ENCODE results near the gene PLXNC1. TPM values are rescaled to one million over a fixed set of nuclear protein-coding genes. Genes with fewer than 3 reads are reported as not detected.
A peak's percentile ranks its signal among the peaks of the same experiment; 100 is the strongest.

Gene PLXNC1
- total and polyA plus RNA-seq, 9 donors, result 8.2 to 33.7 (median 17.5) TPM

- TF ChIP-seq EP300 (IDR thresholded peaks at IDR 0.05), result no peak
- TF ChIP-seq CTCF (IDR thresholded peaks at IDR 0.05), result no peak
- TF ChIP-seq POLR2A (IDR thresholded peaks at IDR 0.05), result no peak
These were observed 91.1 kb downstream of the PLXNC1 start for GRCh38 chr12:94239332-94239993.

GRCh38 chr12:94240171-94240570, 91.8 kb downstream of the PLXNC1 start:
- no peak overlapping the region for H3K4me3 ChIP-seq
- no peaks in the 10 kb centered on the region for H3K9me3 ChIP-seq
- no peak for DNase-seq
- TF ChIP-seq CTCF (IDR thresholded peaks at IDR 0.05) (no peak), POLR2A (IDR thresholded peaks at IDR 0.05) (no peak), EP300 (IDR thresholded peaks at IDR 0.05) (no peak)
- no peaks in the 10 kb centered on the region for H3K27me3 ChIP-seq
- H3K36me3 ChIP-seq, result no peaks in the 10 kb centered on the region
- intact Hi-C loops (cut with DNase I), result no loop called here
- H3K4me1 ChIP-seq (ENCODE audit: insufficient read depth), result peaks cover 3% of the 10 kb centered on the region
- no peak overlapping the region for H3K27ac ChIP-seq
- 94 to 100% (median 97%) methylated on average over 1 of the region's 1 CpG for whole genome bisulfite sequencing, 3 donors

More at GRCh38 chr12:94239332-94239993, 91.1 kb downstream of the PLXNC1 start:
- Histone ChIP-seq H3K9me3 (no peaks in the 10 kb centered on the region), H3K4me3 (no peak overlapping the region), H3K27ac (no peak overlapping the region), H3K27me3 (no peaks in the 10 kb centered on the region), H3K4me1 (ENCODE audit: insufficient read depth) (peaks cover 3% of the 10 kb centered on the region), H3K36me3 (no peaks in the 10 kb centered on the region)
- 91 to 94% (median 92%) methylated on average over 7 of the region's 7 CpGs for WGBS, 3 donors
- DNase-seq, result no peak
- intact Hi-C loops (cut with DNase I), result no loop called here

- Histone ChIP-seq H3K4me1 (ENCODE audit: insufficient read depth) (peaks cover 3% of the 10 kb centered on the region), H3K9me3 (no peaks in the 10 kb centered on the region), H3K4me3 (no peak overlapping the region), H3K36me3 (no peaks in the 10 kb centered on the region), H3K27me3 (no peaks in the 10 kb centered on the region), H3K27ac (no peak overlapping the region)
- peak in 1 of 5 donors; percentile 35 for DNase-seq
- TF ChIP-seq POLR2A (IDR thresholded peaks at IDR 0.05) (no peak), EP300 (IDR thresholded peaks at IDR 0.05) (no peak), CTCF (IDR thresholded peaks at IDR 0.05) (no peak)
- 48 to 95% (median 86%) methylated on average over 6 of the region's 6 CpGs for WGBS, 3 donors
- intact Hi-C loops (cut with DNase I), result no loop called here
These were observed 94.5 kb downstream of the PLXNC1 start for GRCh38 chr12:94242901-94243300.

- H3K27ac ChIP-seq, result no peak overlapping the region
- WGBS, 3 donors, result 81 to 94% (median 83%) methylated on average over 11 of the region's 11 CpGs
- no peaks in the 10 kb centered on the region for H3K9me3 ChIP-seq
- no peaks in the 10 kb centered on the region for H3K36me3 ChIP-seq
- no peak for TF ChIP-seq EP300 (IDR thresholded peaks at IDR 0.05)
- TF ChIP-seq CTCF (IDR thresholded peaks at IDR 0.05), result no peak
- TF ChIP-seq POLR2A (IDR thresholded peaks at IDR 0.05), result no peak
- H3K27me3 ChIP-seq, result no peaks in the 10 kb centered on the region
- H3K4me3 ChIP-seq, result no peak overlapping the region
- intact Hi-C loops (cut with DNase I), result no loop called here
- H3K4me1 ChIP-seq (ENCODE audit: insufficient read depth), result peaks cover 3% of the 10 kb centered on the region
- DNase-seq, result no peak
These were observed 96.1 kb downstream of the PLXNC1 start for GRCh38 chr12:94244165-94245133.
